ENCODE data around the gene CST7. TPM values are rescaled to one million over a fixed set of nuclear protein-coding genes. Genes with fewer than 3 reads are reported as not detected.
"Not testable (repeated sequence)": the region's sequence is repeated elsewhere in the genome, so short reads cannot be mapped to it uniquely, and the experiment has no call there.

CST7 gene
- total RNA-seq, 1 donor from 2014 or later, result 1.0 TPM

GRCh38 chr20:24936526-24937407, 12.3 kb upstream of the CST7 start:
- Histone ChIP-seq H3K4me1 (ENCODE audit: control insufficient read depth in 3 of 3, insufficient read depth in 3 of 3, low read length in 3 of 3) (no peaks in the 10 kb centered on the region), H3K36me3 (ENCODE audit: control insufficient read depth in 3 of 3, insufficient read depth in 3 of 3, low read length in 3 of 3) (no peaks in the 10 kb centered on the region), H3K9ac (ENCODE audit: low read depth in 1 of 3, low read length in 3 of 3) (no peak overlapping the region), H3K27ac (ENCODE audit: low read depth, low read length) (no peak overlapping the region), H3K27me3 (ENCODE audit: control insufficient read depth in 3 of 3, insufficient read depth in 3 of 3, low read length in 3 of 3) (no peaks in the 10 kb centered on the region), H3K9me3 (ENCODE audit: control insufficient read depth in 3 of 3, low read length in 3 of 3) (no peaks in the 10 kb centered on the region), H3K4me3 (ENCODE audit: low read length in 3 of 3) (no peak overlapping the region)

- H3K9me3 ChIP-seq (ENCODE audit: control insufficient read depth in 3 of 3, low read length in 3 of 3), result peaks cover 0 to 4% (median under 1%) of the 10 kb centered on the region in 3 donors
- no peaks in the 10 kb centered on the region for H3K27me3 ChIP-seq (ENCODE audit: control insufficient read depth in 3 of 3, insufficient read depth in 3 of 3, low read length in 3 of 3)
- H3K4me3 ChIP-seq (ENCODE audit: low read length in 3 of 3), result no peak overlapping the region
- H3K4me1 ChIP-seq (ENCODE audit: control insufficient read depth in 3 of 3, insufficient read depth in 3 of 3, low read length in 3 of 3), result no peaks in the 10 kb centered on the region
- H3K9ac ChIP-seq (ENCODE audit: low read depth in 1 of 3, low read length in 3 of 3), result no peak overlapping the region
- H3K27ac ChIP-seq (ENCODE audit: low read depth, low read length), result no peak overlapping the region
- no peaks in the 10 kb centered on the region for H3K36me3 ChIP-seq (ENCODE audit: control insufficient read depth in 3 of 3, insufficient read depth in 3 of 3, low read length in 3 of 3)
Measured at GRCh38 chr20:24937579-24937978, 11.5 kb upstream of the CST7 start.

- H3K27ac ChIP-seq (ENCODE audit: low read depth, low read length), result no peak overlapping the region
- no peak overlapping the region for H3K4me3 ChIP-seq (ENCODE audit: low read length in 3 of 3)
- H3K36me3 ChIP-seq (ENCODE audit: control insufficient read depth in 3 of 3, insufficient read depth in 3 of 3, low read length in 3 of 3), result no peaks in the 10 kb centered on the region
- H3K9me3 ChIP-seq (ENCODE audit: control insufficient read depth in 3 of 3, low read length in 3 of 3), result peaks cover 0 to 4% (median 2%) of the 10 kb centered on the region in 3 donors
- no peaks in the 10 kb centered on the region for H3K4me1 ChIP-seq (ENCODE audit: control insufficient read depth in 3 of 3, insufficient read depth in 3 of 3, low read length in 3 of 3)
- H3K27me3 ChIP-seq (ENCODE audit: control insufficient read depth in 3 of 3, insufficient read depth in 3 of 3, low read length in 3 of 3), result no peaks in the 10 kb centered on the region
- no peak overlapping the region for H3K9ac ChIP-seq (ENCODE audit: low read depth in 1 of 3, low read length in 3 of 3)
Measured at GRCh38 chr20:24938498-24938897, 10.6 kb upstream of the CST7 start.

DNA sequence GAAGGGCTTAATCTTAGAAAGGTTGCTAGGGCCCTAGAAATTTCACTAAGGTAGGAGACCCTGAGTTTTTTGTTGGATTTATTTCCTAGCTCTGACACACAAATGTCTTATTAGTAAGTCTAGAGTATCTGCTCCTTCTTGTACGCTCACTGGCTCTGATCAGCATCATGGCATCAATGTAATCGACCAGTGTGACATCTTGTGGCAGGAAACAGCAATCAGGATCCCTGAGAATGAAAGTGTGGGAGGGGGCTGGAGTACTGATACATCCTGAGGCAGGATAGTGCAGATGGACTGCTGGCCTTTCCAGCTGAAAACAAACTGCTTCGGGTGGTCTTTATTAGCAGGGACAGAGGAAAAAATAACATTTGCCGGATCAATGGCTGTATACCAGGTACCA, 10.0 kb upstream of the CST7 start:
- Histone ChIP-seq H3K4me3 (ENCODE audit: low read length in 3 of 3) (no peak overlapping the region), H3K27me3 (ENCODE audit: control insufficient read depth in 3 of 3, insufficient read depth in 3 of 3, low read length in 3 of 3) (no peaks in the 10 kb centered on the region), H3K9me3 (ENCODE audit: control insufficient read depth in 3 of 3, low read length in 3 of 3) (peaks cover 0 to 4% (median 2%) of the 10 kb centered on the region in 3 donors), H3K4me1 (ENCODE audit: control insufficient read depth in 3 of 3, insufficient read depth in 3 of 3, low read length in 3 of 3) (no peaks in the 10 kb centered on the region), H3K27ac (ENCODE audit: low read depth, low read length) (no peak overlapping the region), H3K9ac (ENCODE audit: low read depth in 1 of 3, low read length in 3 of 3) (no peak overlapping the region), H3K36me3 (ENCODE audit: control insufficient read depth in 3 of 3, insufficient read depth in 3 of 3, low read length in 3 of 3) (no peaks in the 10 kb centered on the region)

DNA sequence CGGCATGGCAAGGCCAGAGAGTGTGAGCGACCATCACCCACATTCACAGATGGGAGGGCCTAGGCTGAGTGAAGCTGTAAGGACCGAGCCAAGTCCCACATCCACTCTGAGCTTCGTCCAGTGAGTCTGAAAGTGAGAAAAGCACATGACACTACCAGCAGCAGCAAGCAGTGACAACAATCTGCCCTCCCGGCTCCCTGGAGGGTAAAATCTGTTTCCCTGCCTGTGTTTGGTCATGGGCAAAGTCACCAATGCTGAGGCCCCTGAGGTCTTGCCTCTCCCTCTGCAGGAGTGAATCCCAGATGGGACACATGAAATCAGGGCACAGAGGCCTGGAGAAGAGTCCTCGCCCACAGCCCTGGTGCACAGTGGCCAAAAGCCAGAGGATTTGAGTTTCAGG, 6.4 kb upstream of the CST7 start:
- Histone ChIP-seq H3K9me3 (ENCODE audit: control insufficient read depth in 3 of 3, low read length in 3 of 3) (peaks cover 0 to 4% (median 2%) of the 10 kb centered on the region in 3 donors), H3K4me3 (ENCODE audit: low read length in 3 of 3) (no peak overlapping the region), H3K36me3 (ENCODE audit: control insufficient read depth in 3 of 3, insufficient read depth in 3 of 3, low read length in 3 of 3) (no peaks in the 10 kb centered on the region), H3K27me3 (ENCODE audit: control insufficient read depth in 3 of 3, insufficient read depth in 3 of 3, low read length in 3 of 3) (no peaks in the 10 kb centered on the region), H3K9ac (ENCODE audit: low read depth in 1 of 3, low read length in 3 of 3) (no peak overlapping the region), H3K27ac (ENCODE audit: low read depth, low read length) (no peak overlapping the region), H3K4me1 (ENCODE audit: control insufficient read depth in 3 of 3, insufficient read depth in 3 of 3, low read length in 3 of 3) (no peaks in the 10 kb centered on the region)

DNA sequence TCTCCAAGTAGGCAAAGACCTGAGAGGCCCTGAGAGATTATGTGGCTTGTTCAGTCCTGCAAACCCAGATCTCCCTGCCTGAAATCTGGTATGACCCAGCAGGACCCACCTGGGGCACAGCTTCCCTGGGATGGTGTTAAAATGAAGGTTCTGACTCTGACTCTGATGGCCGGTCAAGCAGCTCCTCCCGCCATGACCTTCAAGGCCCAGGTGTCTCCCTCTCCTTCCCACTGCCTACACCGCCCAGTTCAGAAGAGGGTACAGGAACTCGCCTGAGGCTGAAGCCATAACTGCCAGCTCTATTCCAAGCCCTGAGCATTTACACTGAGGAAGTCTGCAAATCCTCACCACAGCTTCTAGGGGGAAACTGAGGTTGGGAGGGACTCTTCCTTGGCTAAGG, 5.9 kb upstream of the CST7 start:
- Histone ChIP-seq H3K36me3 (ENCODE audit: control insufficient read depth in 3 of 3, insufficient read depth in 3 of 3, low read length in 3 of 3) (no peaks in the 10 kb centered on the region), H3K9ac (ENCODE audit: low read depth in 1 of 3, low read length in 3 of 3) (no peak overlapping the region), H3K27ac (ENCODE audit: low read depth, low read length) (no peak overlapping the region), H3K27me3 (ENCODE audit: control insufficient read depth in 3 of 3, insufficient read depth in 3 of 3, low read length in 3 of 3) (no peaks in the 10 kb centered on the region), H3K9me3 (ENCODE audit: control insufficient read depth in 3 of 3, low read length in 3 of 3) (peaks cover 0 to 4% (median 2%) of the 10 kb centered on the region in 3 donors), H3K4me1 (ENCODE audit: control insufficient read depth in 3 of 3, insufficient read depth in 3 of 3, low read length in 3 of 3) (no peaks in the 10 kb centered on the region), H3K4me3 (ENCODE audit: low read length in 3 of 3) (no peak overlapping the region)

DNA sequence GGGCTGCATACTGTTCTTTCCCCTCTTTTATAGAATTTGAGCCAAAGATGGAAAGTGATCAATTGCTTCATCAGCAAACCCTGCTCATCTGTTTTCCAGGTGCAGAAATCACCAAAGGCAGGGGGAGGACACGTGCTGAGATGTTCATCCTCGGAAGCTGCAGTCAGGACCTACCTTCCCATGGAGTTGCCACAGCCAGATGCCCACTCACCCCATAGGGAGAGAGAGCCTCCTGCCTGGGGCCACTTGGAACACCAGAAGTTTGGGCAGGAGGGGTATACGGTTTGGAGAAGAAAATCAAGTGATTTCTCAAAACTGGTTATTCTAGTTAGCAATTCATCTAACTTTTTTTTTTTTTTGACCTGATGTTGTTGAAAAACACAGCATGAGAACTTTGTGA, 5.3 kb upstream of the CST7 start:
- Histone ChIP-seq H3K9me3 (ENCODE audit: control insufficient read depth in 3 of 3, low read length in 3 of 3) (peaks cover 0 to 4% (median 2%) of the 10 kb centered on the region in 3 donors), H3K27ac (ENCODE audit: low read depth, low read length) (no peak overlapping the region), H3K27me3 (ENCODE audit: control insufficient read depth in 3 of 3, insufficient read depth in 3 of 3, low read length in 3 of 3) (no peaks in the 10 kb centered on the region), H3K4me1 (ENCODE audit: control insufficient read depth in 3 of 3, insufficient read depth in 3 of 3, low read length in 3 of 3) (no peaks in the 10 kb centered on the region), H3K36me3 (ENCODE audit: control insufficient read depth in 3 of 3, insufficient read depth in 3 of 3, low read length in 3 of 3) (no peaks in the 10 kb centered on the region), H3K9ac (ENCODE audit: low read depth in 1 of 3, low read length in 3 of 3) (no peak overlapping the region), H3K4me3 (ENCODE audit: low read length in 3 of 3) (no peak overlapping the region)

DNA sequence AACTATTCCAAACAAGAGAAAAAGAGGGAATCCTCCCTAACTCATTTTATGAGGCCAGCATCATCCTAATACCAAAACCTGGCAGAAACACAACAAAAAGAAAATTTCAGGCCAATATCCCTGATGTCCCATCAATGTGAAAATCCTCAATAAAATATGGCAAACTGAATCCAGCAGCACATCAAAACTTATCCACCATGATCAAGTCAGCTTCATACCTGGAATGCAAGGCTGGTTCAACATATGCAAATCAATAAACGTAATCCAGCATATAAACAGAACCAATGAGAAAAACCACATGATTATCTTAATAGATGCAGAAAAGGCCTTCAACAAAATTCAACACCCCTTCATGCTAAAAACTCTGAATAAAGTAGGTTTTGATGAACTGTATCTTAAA, 2.7 kb upstream of the CST7 start:
- H3K9me3 ChIP-seq (ENCODE audit: control insufficient read depth in 3 of 3, low read length in 3 of 3); H3K27ac ChIP-seq (ENCODE audit: low read depth, low read length); H3K36me3 ChIP-seq (ENCODE audit: control insufficient read depth in 3 of 3, insufficient read depth in 3 of 3, low read length in 3 of 3); H3K27me3 ChIP-seq (ENCODE audit: control insufficient read depth in 3 of 3, insufficient read depth in 3 of 3, low read length in 3 of 3); H3K9ac ChIP-seq (ENCODE audit: low read depth in 1 of 3, low read length in 3 of 3); H3K4me1 ChIP-seq (ENCODE audit: control insufficient read depth in 3 of 3, insufficient read depth in 3 of 3, low read length in 3 of 3); H3K4me3 ChIP-seq (ENCODE audit: low read length in 3 of 3): not testable (repeated sequence)

DNA sequence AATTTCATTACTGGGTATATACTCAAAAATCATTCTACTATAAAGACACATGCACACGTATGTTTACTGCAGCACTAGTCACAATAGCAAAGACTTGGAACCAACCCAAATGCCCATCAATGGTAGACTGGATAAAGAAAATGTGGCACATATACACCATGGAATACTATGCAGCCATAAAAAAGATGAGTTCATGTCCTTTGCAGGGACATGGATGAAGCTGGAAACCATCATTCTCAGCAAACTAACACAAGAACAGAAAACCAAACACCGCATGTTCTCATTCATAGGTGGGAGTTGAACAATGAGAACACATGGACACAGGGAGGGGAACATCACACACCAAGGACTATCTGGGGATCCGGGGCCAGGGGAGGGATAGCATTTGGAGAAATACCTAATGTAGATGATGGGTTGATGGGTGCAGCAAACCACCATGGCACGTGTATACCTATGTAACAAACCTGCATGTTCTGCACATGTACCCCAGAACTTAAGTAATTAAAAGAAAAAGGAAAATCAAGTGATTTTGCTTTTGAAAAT, 602 bp upstream of the CST7 start:
- H3K36me3 ChIP-seq (ENCODE audit: control insufficient read depth in 3 of 3, insufficient read depth in 3 of 3, low read length in 3 of 3); H3K27ac ChIP-seq (ENCODE audit: low read depth, low read length): not testable (repeated sequence)
- peaks cover 5 to 17% (median 13%) of the 10 kb centered on the region in 3 donors for H3K27me3 ChIP-seq (ENCODE audit: control insufficient read depth in 3 of 3, insufficient read depth in 3 of 3, low read length in 3 of 3)

DNA sequence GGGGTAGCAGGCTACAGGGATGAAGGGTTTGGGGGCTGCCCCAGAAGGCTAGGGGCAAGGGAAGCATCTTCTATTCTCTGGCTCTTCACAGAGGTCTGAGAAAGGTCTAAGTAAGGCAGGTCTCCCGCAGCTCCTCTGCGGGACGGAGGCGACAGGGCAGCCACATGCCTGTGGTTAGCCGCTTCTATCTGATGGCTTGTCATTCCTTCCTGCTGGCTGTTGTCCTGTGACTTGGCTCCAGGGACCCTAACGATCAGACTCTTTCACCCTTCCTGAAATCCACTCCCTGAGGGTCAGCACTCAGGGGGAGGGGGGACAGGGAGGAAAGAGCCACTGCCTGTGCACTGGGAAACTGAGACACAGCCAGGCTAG, 673 bp downstream of the CST7 start:
- H3K4me1 ChIP-seq (ENCODE audit: control insufficient read depth in 3 of 3, insufficient read depth in 3 of 3, low read length in 3 of 3), result peaks cover 0 to 2% (median 0%) of the 10 kb centered on the region in 3 donors
- no peaks in the 10 kb centered on the region for H3K9me3 ChIP-seq (ENCODE audit: control insufficient read depth in 3 of 3, low read length in 3 of 3)
- H3K27ac ChIP-seq (ENCODE audit: low read depth, low read length), result peak overlapping the region; percentile 12
- H3K9ac ChIP-seq (ENCODE audit: low read depth in 1 of 3, low read length in 3 of 3), result no peak overlapping the region
- peaks cover 5 to 17% (median 13%) of the 10 kb centered on the region in 3 donors for H3K27me3 ChIP-seq (ENCODE audit: control insufficient read depth in 3 of 3, insufficient read depth in 3 of 3, low read length in 3 of 3)
- H3K4me3 ChIP-seq (ENCODE audit: low read length in 3 of 3), result no peak overlapping the region
- H3K36me3 ChIP-seq (ENCODE audit: control insufficient read depth in 3 of 3, insufficient read depth in 3 of 3, low read length in 3 of 3), result peaks cover 0 to 3% (median 2%) of the 10 kb centered on the region in 3 donors

More for the DNA sequence above, 602 bp upstream of the CST7 start:
- not testable (repeated sequence) for H3K4me3 ChIP-seq (ENCODE audit: low read length in 3 of 3); H3K9ac ChIP-seq (ENCODE audit: low read depth in 1 of 3, low read length in 3 of 3); H3K4me1 ChIP-seq (ENCODE audit: control insufficient read depth in 3 of 3, insufficient read depth in 3 of 3, low read length in 3 of 3); H3K9me3 ChIP-seq (ENCODE audit: control insufficient read depth in 3 of 3, low read length in 3 of 3)

Measured in skeletal muscle tissue (tissue), 4 donors.